Bone marrow (tissue), 2 donors: ENCODE results near the gene TINAGL1.

Source experiments
- DNase-seq, 2 donors: peaks; one replicate each; lab custom pipeline; 2025; lab: John Stamatoyannopoulos, UW

TINAGL1 gene

DNA sequence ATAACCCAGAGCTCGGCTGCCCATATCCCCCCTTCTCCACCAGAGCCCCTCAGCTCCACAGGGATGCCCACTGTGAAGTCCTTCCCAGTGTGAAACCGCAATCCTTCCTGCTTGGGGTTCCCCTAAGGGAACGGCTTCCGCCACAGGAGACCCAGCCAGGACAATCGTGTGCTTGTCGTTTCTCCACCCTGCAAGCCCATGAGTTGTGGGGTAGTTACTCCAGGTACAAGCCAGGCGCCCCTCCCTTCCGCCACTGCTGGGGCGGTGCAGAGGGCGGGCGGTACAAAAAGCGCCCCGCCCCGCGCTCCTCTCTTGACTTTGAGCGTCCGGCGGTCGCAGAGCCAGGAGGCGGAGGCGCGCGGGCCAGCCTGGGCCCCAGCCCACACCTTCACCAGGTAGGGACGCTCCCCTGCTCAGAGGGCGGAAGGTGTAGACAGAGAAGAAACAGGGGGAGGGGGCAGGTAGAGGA, at the start of gene TINAGL1:
Gene TINAGL1, plus strand, starts transcription at position 315 of the 469 bp plus-strand sequence. CDS start 634 bp downstream, outside the sequence.
- DNase-seq = no peak

DNA sequence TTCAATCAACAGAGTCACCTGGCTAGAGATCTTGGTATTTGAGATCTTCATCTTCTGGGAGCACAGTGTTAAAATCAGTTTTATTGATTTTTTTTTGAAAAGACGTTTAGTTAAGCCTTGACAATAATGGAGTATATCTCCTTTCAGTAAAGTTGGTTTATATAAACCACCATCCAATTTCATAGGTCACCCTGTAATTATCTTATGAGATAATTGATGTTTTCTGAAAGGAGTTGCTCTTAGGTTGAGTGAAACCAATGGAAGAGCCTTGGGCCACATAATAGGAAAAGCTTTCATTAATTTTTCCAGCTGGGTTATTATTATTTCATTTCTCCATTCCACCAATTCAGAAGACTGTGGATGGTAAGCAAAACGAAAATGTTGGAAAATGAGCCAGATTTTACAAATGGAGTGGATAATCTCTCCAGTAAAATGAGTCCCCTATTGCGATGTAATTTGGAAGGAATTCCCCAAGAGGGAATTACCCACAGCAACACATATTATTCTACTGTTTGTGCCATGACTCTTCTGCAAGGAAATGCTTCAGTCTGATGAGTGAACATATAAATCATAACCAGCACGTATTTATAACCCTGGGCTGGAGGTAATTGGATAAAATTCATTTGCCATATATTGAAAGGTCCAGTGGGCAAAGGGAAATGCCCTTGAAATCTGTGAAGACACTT, 46.2 kb upstream of the TINAGL1 start:
- DNase-seq = no peak

- DNase-seq = no peak
Measured at GRCh38 chr1:31531177-31531999, 44.9 kb upstream of the TINAGL1 start.

GRCh38 chr1:31532173-31532572, 44.1 kb upstream of the TINAGL1 start:
- no peak for DNase-seq

DNA sequence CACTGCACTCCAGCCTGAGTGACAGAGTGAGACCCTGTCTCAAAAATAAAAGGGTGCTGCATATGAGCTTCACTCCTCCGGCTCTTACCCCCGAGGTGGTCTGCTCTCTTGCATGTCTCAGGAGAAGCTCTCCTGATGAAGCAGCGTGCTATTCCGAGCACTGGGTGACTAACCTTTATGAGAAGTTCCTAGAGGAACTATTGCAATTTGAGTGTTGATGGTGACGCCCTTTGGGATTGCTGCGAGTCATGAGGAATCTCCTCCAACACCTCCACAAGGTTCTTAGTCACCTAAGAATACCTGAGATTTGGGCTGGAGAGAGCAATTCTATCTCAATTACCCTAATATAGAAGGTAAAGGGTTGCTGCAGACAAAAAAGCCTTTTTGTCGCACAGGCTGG, 40.8 kb upstream of the TINAGL1 start:
- no peak for DNase-seq

DNA sequence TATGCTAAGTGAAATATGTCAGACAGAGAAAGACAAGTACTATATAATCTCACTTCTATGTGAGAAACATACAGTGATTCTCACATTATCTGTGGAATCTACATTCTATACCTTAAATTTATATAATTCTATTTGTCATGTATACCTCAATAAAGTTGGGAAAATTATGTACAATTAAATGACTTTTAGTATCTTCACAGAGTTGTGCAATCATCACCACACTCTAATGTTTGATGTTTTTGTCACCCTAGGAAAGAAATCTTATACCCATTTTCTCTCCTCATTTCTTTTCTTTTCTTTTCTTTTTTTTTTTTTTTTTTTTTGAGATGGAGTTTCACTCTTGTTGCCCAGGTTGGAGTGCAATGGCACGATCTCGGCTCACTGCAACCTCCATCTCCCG, 37.0 kb upstream of the TINAGL1 start:
- DNase-seq = no peak

DNA sequence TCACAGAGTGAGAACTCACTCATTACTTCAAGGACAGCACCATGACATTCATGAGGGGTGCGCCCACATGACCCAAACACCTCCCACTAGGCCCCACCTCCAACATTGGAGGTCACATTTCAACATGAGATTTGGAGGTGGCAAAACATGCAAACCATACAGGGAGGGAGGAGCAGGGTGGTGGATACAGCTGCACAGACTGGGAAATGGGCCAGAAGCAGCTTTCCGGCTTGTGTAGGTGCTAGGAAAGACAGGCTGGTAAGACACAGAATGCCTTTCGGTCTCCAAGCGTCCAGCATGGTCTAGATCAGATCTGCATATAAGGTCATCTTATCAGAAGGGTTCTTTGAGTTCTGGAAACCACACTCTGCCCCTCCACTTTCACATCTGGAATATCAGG, 35.1 kb upstream of the TINAGL1 start:
- DNase-seq = no peak

DNA sequence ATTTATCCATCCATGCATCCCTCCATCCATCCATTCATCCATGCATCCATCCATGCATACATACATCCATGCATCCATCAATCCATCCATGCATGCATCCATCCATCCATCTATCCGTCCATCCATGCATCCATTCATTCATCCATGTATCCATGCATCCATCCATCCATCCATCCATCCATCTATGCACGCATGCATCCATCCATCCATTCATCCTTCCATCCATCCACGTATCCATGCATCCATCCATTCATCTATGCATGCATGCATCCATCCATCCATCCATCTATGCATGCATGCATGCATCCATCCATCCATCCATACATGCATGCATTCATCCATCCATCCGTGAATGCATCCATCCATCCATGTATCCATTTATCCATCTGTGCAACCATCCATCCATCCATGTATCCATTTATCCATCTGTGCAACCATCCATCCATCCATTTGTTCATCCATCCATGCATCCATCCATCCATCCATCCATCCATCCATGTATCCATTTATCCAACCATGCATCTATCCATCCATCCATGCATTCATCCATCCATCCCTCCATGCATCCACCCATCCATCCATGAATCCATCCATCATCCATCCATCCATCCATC, 30.3 kb upstream of the TINAGL1 start:
- no peak for DNase-seq

- no peak for DNase-seq
Measured at GRCh38 chr1:31548534-31548906, 27.8 kb upstream of the TINAGL1 start.

- DNase-seq = peak; percentile 70 to 82
Measured at GRCh38 chr1:31548907-31549808, 27.2 kb upstream of the TINAGL1 start.

DNA sequence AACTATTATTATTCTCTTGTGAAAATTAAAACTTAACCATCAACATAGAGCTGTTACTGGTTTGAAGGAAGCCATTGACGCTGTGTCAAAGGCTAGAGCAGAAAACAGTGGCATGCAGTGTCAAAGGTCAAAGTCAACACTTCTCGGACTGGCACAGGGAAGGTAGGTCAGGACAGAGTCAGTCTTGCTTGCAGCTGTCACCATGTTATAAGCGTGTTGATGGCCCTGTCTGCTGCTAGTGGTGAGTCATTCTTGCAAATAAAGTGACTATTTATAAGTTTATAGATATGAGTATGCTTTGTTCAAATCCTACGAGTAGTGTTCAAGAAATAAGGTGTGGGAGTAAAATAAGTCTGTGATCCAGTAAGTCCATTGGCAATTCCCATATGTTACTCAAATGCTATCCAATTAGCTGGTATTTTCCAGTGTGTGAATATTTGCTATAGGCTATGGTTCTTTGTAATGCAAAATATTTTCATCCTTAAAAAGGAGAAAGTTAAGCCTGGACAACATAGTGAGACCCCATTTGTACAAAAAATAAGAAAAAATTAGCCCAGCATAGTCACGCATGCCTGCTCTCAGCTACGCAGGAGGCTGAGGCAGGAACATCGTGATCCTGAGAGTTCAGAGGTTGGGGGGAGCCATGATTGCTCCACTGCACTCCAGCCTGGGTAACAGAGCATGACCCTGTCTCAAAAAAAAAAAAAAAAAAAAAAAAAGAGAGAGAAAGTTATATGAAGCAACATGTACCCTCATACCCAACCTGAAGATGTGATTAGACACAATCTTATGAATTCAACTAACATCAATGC, 26.3 kb upstream of the TINAGL1 start:
- DNase-seq = no peak

DNA sequence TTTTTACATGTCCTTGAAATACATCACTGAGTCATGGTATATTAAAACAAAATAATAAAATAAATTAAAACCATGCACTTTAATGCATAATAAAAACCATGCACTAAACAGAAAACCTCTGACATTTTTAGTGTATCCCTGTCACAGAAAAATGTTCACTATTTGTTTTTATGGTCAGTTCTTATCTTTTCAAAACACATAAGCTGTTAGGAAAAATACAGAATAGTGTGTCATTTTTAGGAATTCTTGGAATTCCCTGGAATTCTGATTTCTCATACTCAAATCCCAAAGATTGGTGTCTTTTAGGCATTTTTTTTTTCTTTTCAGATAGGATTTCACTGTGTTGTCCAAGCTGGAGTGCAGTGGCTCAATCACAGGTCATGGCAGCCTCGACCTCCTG, 25.1 kb upstream of the TINAGL1 start:
- DNase-seq = no peak

DNA sequence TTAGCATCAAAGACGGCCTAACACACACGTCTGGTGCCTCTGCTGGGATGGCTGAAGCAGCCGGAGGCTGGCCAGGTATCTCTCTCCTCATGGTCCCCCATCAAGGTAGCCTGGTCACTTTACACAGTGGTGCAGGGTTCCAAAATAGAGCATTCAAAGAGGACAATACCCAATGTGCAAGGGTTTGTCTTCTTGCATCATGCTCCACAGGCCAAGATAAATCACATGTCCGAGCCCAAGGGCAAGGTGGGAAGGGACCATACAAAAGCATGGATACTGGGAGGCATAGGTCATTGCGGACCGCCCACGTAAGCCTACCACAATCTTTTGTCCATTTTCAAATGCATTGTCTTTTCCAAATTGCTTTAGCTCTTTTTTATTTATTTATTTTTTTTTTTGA, 23.8 kb upstream of the TINAGL1 start:
- DNase-seq = no peak

DNA sequence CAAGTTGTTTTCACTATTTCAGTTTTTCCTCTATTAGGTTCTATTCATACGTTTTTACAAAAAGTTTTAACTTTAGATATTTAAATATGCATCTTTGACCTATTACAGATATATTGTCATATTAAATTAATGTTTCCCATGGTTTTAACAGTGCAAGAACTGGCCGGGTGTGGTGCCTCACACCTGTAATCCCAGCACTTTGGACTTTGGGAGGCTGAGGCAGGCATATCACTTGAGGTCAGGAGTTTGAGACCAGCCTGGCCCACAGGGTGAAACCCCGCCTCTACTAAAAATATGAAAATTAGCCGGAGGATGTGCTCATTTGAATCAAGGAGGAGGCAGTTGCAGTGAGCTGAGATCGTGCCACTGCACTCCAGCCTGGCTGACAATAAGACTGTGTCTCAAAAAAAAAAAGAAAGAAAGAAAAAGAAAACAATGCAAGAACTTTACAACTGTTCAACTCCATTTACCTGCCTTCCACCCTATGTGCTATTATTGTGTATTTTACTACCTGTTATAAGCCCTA, 19.8 kb upstream of the TINAGL1 start:
- DNase-seq = no peak

- DNase-seq = no peak
Measured at GRCh38 chr1:31559715-31560114, 16.6 kb upstream of the TINAGL1 start.

- no peak for DNase-seq
Measured at GRCh38 chr1:31560394-31560793, 15.9 kb upstream of the TINAGL1 start.

DNA sequence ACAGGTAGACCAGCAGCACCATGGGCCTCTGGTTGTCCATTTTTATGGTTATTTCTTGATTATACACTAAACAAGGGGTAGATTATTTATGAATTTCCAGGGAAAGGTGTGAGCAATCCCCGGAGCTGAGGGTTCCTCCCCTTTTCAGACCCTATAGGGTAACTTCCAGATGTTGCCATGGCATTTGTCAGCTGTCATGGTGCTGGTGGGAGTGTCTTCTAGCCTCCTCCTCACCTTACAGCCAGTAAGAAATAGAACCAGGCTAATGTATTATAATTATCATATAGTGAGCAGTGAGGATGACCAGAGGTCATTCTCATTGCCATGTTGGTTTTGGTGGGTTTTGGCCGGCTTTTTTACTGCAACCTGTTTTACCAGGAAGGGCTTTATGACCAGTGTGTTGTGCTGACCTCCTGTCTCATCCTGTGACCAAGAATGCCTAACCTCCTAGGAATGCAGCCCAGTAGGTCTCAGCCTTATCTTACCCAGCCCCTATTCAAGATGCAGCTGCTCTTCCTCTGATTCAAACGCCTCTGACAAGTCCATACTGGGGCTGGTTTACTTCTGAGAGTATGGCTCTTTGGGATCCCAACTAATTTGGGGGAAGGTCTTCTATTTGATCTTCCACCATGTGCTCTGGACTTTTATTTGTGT, 13.5 kb upstream of the TINAGL1 start:
- DNase-seq = no peak

DNA sequence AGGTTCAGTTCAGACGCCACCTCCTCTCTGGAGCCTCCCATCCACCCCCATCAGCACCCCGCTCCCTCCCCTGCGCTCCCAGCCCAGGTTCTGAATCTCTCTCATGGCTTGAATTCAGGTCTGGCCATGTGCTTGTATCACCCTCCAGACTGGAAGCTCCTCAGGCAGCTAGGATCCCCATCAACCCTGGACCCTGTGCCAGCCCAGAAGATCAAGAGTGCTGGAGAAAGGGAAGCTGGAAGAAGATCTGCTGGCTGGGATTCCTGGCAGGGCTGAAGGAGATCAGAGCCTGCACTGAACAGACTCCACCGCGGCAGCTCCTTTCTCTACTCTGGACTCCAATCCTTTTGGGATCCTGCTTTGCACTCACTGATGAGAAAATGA, 11.7 kb upstream of the TINAGL1 start:
- DNase-seq = no peak

GRCh38 chr1:31567956-31568570, 8.3 kb upstream of the TINAGL1 start:
- DNase-seq = no peak
